Measurements from ENCODE around the gene THTPA.

THTPA gene

DNA sequence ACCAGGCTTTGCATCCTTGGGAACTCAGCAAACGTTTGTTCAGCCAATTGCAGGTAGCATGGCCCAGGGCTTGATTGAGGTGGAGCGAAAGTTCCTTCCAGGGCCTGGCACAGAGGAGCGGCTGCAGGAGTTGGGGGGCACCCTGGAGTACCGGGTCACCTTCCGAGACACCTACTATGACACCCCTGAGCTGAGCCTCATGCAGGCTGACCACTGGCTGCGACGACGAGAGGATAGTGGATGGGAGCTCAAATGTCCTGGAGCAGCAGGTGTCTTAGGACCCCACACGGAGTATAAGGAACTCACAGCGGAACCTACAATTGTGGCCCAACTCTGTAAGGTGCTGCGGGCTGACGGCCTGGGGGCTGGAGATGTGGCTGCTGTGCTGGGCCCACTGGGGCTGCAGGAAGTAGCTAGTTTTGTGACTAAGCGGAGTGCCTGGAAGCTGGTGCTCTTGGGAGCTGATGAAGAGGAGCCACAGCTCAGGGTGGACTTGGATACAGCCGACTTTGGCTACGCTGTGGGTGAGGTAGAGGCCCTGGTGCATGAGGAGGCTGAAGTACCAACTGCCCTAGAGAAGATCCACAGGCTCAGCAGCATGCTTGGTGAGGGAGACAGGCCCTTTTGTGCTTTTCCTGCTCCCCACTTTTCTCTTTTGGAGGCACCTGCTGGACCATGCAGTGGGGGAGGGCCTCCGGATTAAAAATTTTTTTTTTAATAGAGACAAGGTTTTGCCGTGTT is 799 bp downstream of the THTPA start:
- Histone ChIP-seq H3K9me3 (ENCODE audit: control insufficient read depth, insufficient read depth, low read depth, low read length) (no peaks in the 10 kb centered on the region), H3K36me3 (ENCODE audit: control insufficient read depth, insufficient read depth, low read length) (peaks cover 40% of the 10 kb centered on the region), H3K9ac (ENCODE audit: low read length) (peak overlapping the region; percentile 92), H3K27me3 (ENCODE audit: control insufficient read depth, insufficient read depth, low read length) (no peaks in the 10 kb centered on the region), H3K4me1 (ENCODE audit: control insufficient read depth, insufficient read depth, low read length) (peaks cover 16% of the 10 kb centered on the region), H3K27ac (ENCODE audit: low read depth, low read length) (no peak overlapping the region), H3K4me3 (ENCODE audit: low read depth, low read length) (peak overlapping the region; percentile 86)

- Histone ChIP-seq H3K9ac (ENCODE audit: low read length) (no peak overlapping the region), H3K36me3 (ENCODE audit: control insufficient read depth, insufficient read depth, low read length) (peaks cover 46% of the 10 kb centered on the region), H3K4me1 (ENCODE audit: control insufficient read depth, insufficient read depth, low read length) (peaks cover 14% of the 10 kb centered on the region), H3K27me3 (ENCODE audit: control insufficient read depth, insufficient read depth, low read length) (no peaks in the 10 kb centered on the region), H3K4me3 (ENCODE audit: low read depth, low read length) (no peak overlapping the region; the same call in 1 of the 2 replicates), H3K27ac (ENCODE audit: low read depth, low read length) (no peak overlapping the region), H3K9me3 (ENCODE audit: control insufficient read depth, insufficient read depth, low read depth, low read length) (no peaks in the 10 kb centered on the region)
These were observed 1.4 kb downstream of the THTPA start for GRCh38 chr14:23557521-23557920.

DNA sequence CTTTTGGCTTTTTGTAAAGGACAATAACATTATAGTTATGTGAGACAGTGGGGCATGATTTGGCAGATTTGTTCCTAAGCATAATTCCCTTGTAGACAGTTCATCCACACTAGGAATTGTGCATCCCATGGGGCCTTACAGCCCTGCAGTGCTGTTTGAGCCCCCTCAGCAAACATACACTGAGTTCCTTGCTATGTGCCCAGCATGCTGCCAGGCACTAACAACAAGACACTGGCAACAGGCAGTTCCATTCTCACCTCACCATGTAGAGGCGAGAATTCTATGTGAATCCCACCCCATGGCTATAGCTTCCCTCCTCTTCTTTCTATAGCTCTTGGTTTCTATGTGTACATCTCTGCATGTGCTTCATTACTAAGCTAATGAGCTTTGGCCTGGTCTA is 1.9 kb downstream of the THTPA start:
- no peaks in the 10 kb centered on the region for H3K9me3 ChIP-seq (ENCODE audit: control insufficient read depth, insufficient read depth, low read depth, low read length)
- H3K9ac ChIP-seq (ENCODE audit: low read length): no peak overlapping the region
- no peak overlapping the region for H3K4me3 ChIP-seq (ENCODE audit: low read depth, low read length)
- no peak overlapping the region for H3K27ac ChIP-seq (ENCODE audit: low read depth, low read length)
- H3K4me1 ChIP-seq (ENCODE audit: control insufficient read depth, insufficient read depth, low read length): peaks cover 14% of the 10 kb centered on the region
- no peaks in the 10 kb centered on the region for H3K27me3 ChIP-seq (ENCODE audit: control insufficient read depth, insufficient read depth, low read length)
- peaks cover 47% of the 10 kb centered on the region for H3K36me3 ChIP-seq (ENCODE audit: control insufficient read depth, insufficient read depth, low read length)

GRCh38 chr14:23558346-23559009 is 2.4 kb downstream of the THTPA start:
- H3K9ac ChIP-seq (ENCODE audit: low read length): no peak overlapping the region
- no peak overlapping the region for H3K4me3 ChIP-seq (ENCODE audit: low read depth, low read length)
- no peaks in the 10 kb centered on the region for H3K27me3 ChIP-seq (ENCODE audit: control insufficient read depth, insufficient read depth, low read length)

DNA sequence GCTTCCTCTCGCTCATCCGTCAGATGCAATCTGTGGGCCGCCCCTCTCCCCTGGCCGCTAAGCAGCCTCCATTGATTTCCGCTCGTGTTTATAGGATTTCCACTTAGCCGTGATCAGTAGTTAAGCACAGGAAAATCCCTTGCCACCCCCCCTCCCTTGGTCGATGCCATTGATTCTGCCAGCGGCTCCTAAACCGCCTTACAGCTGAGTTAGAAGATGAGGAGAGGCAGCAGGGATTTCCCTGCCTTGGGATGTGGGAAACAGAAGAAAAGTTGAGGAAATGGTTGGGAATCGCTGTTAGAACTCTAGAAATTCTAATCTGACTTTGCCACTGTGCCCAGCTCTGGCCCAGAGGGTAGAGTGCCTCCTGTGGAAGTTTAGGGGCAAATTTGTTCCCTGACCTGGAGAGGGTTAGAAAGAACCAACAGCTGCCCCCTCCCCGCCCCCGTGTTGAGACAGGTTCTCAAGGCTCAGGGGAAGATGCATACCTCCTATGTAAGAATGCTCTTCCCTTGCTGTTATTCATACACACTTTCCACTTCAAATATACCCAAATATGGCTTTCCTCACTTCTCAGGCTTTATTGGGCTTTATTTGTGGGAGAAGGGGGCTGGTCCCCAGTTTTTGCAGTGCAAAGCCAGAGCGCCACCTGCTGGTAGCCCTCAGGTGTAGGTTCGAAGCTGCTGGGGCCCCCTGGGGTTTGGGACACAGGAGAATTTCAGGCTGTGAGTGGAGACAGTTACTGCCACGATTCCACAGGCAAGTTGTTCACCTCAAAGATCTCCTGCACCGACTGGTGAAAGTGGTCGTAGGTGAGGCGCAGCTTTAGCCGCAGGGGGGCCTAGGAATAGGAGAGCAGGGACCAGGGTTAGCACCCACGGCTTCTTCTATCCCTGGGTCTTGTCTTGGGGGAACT is 3.2 kb downstream of the THTPA start:
- Histone ChIP-seq H3K9me3 (ENCODE audit: control insufficient read depth, insufficient read depth, low read depth, low read length) (no peaks in the 10 kb centered on the region), H3K27ac (ENCODE audit: low read depth, low read length) (peak overlapping the region; percentile 14; the same call in 1 of the 2 replicates), H3K36me3 (ENCODE audit: control insufficient read depth, insufficient read depth, low read length) (peaks cover 61% of the 10 kb centered on the region), H3K4me1 (ENCODE audit: control insufficient read depth, insufficient read depth, low read length) (peaks cover 14% of the 10 kb centered on the region), H3K9ac (ENCODE audit: low read length) (no peak overlapping the region), H3K27me3 (ENCODE audit: control insufficient read depth, insufficient read depth, low read length) (no peaks in the 10 kb centered on the region), H3K4me3 (ENCODE audit: low read depth, low read length) (no peak overlapping the region)

More at GRCh38 chr14:23558346-23559009, 2.4 kb downstream of the THTPA start:
- peaks cover 14% of the 10 kb centered on the region for H3K4me1 ChIP-seq (ENCODE audit: control insufficient read depth, insufficient read depth, low read length)
- H3K9me3 ChIP-seq (ENCODE audit: control insufficient read depth, insufficient read depth, low read depth, low read length): no peaks in the 10 kb centered on the region
- peaks cover 53% of the 10 kb centered on the region for H3K36me3 ChIP-seq (ENCODE audit: control insufficient read depth, insufficient read depth, low read length)
- peak overlapping the region; percentile 14; the same call in 1 of the 2 replicates for H3K27ac ChIP-seq (ENCODE audit: low read depth, low read length)

GRCh38 chr14:23559926-23560520 is 4.0 kb downstream of the THTPA start:
- H3K4me1 ChIP-seq (ENCODE audit: control insufficient read depth, insufficient read depth, low read length): peaks cover 14% of the 10 kb centered on the region
- no peak overlapping the region for H3K9ac ChIP-seq (ENCODE audit: low read length)
- no peak overlapping the region for H3K4me3 ChIP-seq (ENCODE audit: low read depth, low read length)
- no peaks in the 10 kb centered on the region for H3K9me3 ChIP-seq (ENCODE audit: control insufficient read depth, insufficient read depth, low read depth, low read length)
- no peaks in the 10 kb centered on the region for H3K27me3 ChIP-seq (ENCODE audit: control insufficient read depth, insufficient read depth, low read length)
- peaks cover 68% of the 10 kb centered on the region for H3K36me3 ChIP-seq (ENCODE audit: control insufficient read depth, insufficient read depth, low read length)
- H3K27ac ChIP-seq (ENCODE audit: low read depth, low read length): no peak overlapping the region

DNA sequence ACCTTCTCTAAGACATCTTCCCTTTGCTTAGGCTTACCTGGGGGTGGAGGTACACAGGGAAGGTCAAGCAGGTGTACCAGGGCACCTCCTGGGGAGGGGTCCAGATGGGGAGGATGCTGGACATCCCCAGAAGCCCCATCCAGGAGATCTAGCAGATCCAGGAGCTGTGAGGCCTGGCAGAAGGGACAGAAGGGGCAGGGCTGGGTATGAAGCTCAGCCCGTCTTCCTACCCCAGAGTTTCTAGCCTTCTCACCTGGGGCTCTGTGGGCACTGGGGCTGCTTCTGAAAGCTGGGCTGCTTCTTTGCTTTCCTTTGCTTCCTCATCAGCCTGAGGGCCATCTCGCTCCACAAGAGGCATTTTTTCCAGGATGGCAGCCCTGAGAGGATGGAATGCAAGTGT is 5.2 kb downstream of the THTPA start:
- H3K9ac ChIP-seq (ENCODE audit: low read length): no peak overlapping the region
- H3K4me3 ChIP-seq (ENCODE audit: low read depth, low read length): no peak overlapping the region
- H3K4me1 ChIP-seq (ENCODE audit: control insufficient read depth, insufficient read depth, low read length): peaks cover 11% of the 10 kb centered on the region
- no peaks in the 10 kb centered on the region for H3K27me3 ChIP-seq (ENCODE audit: control insufficient read depth, insufficient read depth, low read length)
- H3K27ac ChIP-seq (ENCODE audit: low read depth, low read length): no peak overlapping the region
- H3K36me3 ChIP-seq (ENCODE audit: control insufficient read depth, insufficient read depth, low read length): peaks cover 80% of the 10 kb centered on the region
- no peaks in the 10 kb centered on the region for H3K9me3 ChIP-seq (ENCODE audit: control insufficient read depth, insufficient read depth, low read depth, low read length)

GRCh38 chr14:23561873-23562821 is 6.1 kb downstream of the THTPA start:
- Histone ChIP-seq H3K9me3 (ENCODE audit: control insufficient read depth, insufficient read depth, low read depth, low read length) (no peaks in the 10 kb centered on the region), H3K27ac (ENCODE audit: low read depth, low read length) (no peak overlapping the region), H3K4me3 (ENCODE audit: low read depth, low read length) (no peak overlapping the region), H3K9ac (ENCODE audit: low read length) (no peak overlapping the region), H3K36me3 (ENCODE audit: control insufficient read depth, insufficient read depth, low read length) (peaks cover 80% of the 10 kb centered on the region), H3K27me3 (ENCODE audit: control insufficient read depth, insufficient read depth, low read length) (no peaks in the 10 kb centered on the region), H3K4me1 (ENCODE audit: control insufficient read depth, insufficient read depth, low read length) (peaks cover 9% of the 10 kb centered on the region)

- Histone ChIP-seq H3K9ac (ENCODE audit: low read length) (no peak overlapping the region), H3K36me3 (ENCODE audit: control insufficient read depth, insufficient read depth, low read length) (peaks cover 77% of the 10 kb centered on the region)
These were observed 6.9 kb downstream of the THTPA start for GRCh38 chr14:23562822-23563472.

More at GRCh38 chr14:23562822-23563472, 6.9 kb downstream of the THTPA start:
- Histone ChIP-seq H3K9me3 (ENCODE audit: control insufficient read depth, insufficient read depth, low read depth, low read length) (no peaks in the 10 kb centered on the region), H3K27me3 (ENCODE audit: control insufficient read depth, insufficient read depth, low read length) (no peaks in the 10 kb centered on the region), H3K4me3 (ENCODE audit: low read depth, low read length) (no peak overlapping the region), H3K4me1 (ENCODE audit: control insufficient read depth, insufficient read depth, low read length) (peaks cover 10% of the 10 kb centered on the region), H3K27ac (ENCODE audit: low read depth, low read length) (no peak overlapping the region)

All from HUES6 (cell line).